ENCODE measurements around the gene C14orf93. TPM values are rescaled to one million over a fixed set of nuclear protein-coding genes. Genes with fewer than 3 reads are reported as not detected.
"Not testable (repeated sequence)": the region's sequence is repeated elsewhere in the genome, so short reads cannot be mapped to it uniquely, and the experiment has no call there.

The C14orf93 gene
- total and polyA plus RNA-seq, 2 experiments from 2014 or later, result 6.7 to 26.3 TPM

DNA sequence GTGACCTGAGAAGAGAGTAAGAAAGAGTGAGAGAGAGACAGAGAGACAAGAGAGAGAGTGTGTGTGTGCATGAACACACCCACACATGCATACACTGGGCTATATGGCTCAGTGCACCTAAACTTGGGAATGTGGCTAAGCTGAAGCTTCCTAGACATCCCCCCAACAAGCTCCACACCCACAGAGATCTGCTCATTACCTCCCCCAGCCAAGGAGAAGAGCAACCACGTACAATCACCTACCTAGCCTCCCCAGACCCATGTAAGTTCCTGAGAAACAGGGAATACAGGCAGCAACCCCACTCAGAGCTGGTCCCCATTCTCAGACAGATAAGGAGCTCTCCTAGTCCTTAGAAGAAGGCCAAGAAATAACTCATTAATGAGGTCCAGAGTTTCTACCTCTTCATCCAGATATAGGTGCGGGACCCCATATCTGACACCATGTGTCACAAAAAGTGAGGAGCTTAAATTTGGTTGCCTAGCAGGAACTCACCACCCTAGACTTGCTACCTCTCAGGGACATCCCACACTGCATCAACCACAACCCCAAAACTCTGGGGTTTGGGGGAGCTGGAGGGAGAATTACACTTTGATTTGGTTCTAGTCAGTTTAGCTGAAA is 37.5 kb downstream of the C14orf93 start:
- no peak for DNase-seq (ENCODE audit: low read depth in 1 of 2, low spot score in 1 of 2)
- peaks cover 15% of the 10 kb centered on the region for H3K36me3 ChIP-seq
- H3K27ac ChIP-seq, result no peak overlapping the region
- H3K9me3 ChIP-seq (ENCODE audit: low read depth), result no peaks in the 10 kb centered on the region
- TF ChIP-seq, protein P1, sequence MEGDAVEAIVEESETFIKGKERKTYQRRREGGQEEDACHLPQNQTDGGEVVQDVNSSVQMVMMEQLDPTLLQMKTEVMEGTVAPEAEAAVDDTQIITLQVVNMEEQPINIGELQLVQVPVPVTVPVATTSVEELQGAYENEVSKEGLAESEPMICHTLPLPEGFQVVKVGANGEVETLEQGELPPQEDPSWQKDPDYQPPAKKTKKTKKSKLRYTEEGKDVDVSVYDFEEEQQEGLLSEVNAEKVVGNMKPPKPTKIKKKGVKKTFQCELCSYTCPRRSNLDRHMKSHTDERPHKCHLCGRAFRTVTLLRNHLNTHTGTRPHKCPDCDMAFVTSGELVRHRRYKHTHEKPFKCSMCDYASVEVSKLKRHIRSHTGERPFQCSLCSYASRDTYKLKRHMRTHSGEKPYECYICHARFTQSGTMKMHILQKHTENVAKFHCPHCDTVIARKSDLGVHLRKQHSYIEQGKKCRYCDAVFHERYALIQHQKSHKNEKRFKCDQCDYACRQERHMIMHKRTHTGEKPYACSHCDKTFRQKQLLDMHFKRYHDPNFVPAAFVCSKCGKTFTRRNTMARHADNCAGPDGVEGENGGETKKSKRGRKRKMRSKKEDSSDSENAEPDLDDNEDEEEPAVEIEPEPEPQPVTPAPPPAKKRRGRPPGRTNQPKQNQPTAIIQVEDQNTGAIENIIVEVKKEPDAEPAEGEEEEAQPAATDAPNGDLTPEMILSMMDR (IDR thresholded peaks at IDR 0.05; ENCODE audit: low read depth, low read length), result no peak
- no peaks in the 10 kb centered on the region for H3K27me3 ChIP-seq
- H3K4me3 ChIP-seq, result no peak overlapping the region
- peaks cover 13% of the 10 kb centered on the region for H3K4me1 ChIP-seq (ENCODE audit: low read depth)

DNA sequence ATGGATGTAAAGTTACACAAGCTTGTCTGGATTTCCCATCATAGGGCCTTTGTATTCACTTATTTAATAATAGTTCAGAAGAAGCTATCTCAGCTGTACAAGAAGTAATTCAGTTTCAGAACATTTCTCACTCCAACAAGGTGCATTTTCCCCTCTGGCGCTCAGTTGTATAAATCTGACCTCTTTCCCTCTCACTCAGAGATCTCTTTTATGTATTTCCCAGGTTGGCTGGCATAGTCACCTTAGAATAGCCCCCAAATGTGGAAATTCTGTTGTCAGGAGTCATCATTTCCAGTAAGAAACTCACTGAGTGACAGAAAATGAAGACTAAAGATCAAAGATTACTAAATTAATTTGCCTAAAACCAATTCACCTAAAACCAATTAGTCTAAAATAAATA is 38.8 kb downstream of the C14orf93 start:
- no peak overlapping the region for H3K27ac ChIP-seq
- peaks cover 15% of the 10 kb centered on the region for H3K36me3 ChIP-seq
- peaks cover under 1% of the 10 kb centered on the region for H3K4me1 ChIP-seq (ENCODE audit: low read depth)
- H3K27me3 ChIP-seq, result no peaks in the 10 kb centered on the region
- no peak for DNase-seq (ENCODE audit: low read depth in 1 of 2, low spot score in 1 of 2)
- no peak overlapping the region for H3K4me3 ChIP-seq
- TF ChIP-seq, protein P1 (IDR thresholded peaks at IDR 0.05; ENCODE audit: low read depth, low read length), result no peak
- H3K9me3 ChIP-seq (ENCODE audit: low read depth), result no peaks in the 10 kb centered on the region

DNA sequence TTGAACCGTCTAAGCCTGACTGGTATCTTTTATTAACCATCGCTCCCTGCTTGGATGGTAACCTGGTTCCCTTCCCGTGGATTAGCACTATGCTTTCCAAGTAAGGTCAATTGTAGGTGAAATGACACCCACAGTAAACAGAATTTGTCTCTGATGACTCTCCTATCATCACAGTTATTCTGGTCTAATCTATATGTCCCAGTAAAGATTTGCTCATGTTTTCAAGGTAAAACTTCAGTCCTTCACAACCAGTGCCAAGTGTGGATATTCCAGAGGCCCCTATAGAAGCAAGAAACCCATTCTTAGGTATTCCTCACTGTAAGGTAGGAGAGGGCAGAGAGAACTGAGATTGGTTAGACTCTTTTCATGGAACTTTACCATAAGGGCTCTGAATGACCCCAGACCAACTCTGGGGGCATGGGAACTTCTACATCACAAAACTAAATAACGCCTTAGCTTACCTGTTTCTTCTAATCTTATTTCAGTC is 43.1 kb downstream of the C14orf93 start:
- no peaks in the 10 kb centered on the region for H3K4me1 ChIP-seq (ENCODE audit: low read depth)
- TF ChIP-seq, protein P1 (IDR thresholded peaks at IDR 0.05; ENCODE audit: low read depth, low read length), result no peak
- H3K27ac ChIP-seq, result no peak overlapping the region
- no peaks in the 10 kb centered on the region for H3K9me3 ChIP-seq (ENCODE audit: low read depth)
- no peaks in the 10 kb centered on the region for H3K27me3 ChIP-seq
- H3K4me3 ChIP-seq, result no peak overlapping the region
- no peak for DNase-seq (ENCODE audit: low read depth in 1 of 2, low spot score in 1 of 2)
- no peaks in the 10 kb centered on the region for H3K36me3 ChIP-seq

DNA sequence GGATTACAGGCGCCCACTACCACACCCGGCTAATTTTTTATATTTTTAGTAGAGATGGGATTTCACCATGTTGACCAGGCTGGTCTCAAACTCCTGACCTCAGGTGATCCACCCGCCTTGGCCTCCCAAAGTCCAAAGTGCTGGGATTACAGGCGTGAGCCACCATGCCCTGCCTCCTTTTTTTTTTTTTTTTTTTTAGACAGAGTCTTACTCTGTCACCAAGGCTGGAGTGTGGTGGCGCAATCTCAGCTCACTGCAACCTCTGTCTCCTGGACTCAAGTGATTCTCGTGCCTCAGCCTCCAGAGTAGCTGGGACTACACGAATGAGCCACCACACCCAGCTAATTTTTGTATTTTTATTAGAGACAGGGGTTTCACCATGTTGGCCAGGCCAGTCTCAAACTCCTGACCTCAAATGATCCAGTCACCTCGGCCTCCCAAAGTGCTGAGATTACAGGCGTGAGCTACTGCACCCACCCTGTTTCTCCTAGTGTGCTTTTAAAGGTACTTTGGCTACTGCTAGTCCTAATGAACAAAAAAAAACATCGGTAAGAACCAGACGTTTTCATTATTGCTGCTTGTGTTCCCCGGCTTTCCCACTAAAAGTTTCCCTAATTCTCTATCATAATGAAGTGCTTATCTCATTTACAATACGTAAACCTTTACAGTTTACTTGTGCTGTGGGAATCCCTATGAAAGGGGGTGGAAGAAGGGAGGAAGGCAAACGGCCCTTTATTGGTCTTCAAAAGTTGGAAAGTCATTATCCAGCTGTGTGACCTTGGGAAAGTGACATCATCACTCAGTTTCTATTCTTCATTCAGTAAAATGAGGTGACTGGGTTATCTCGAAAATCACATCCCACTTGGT is 43.8 kb downstream of the C14orf93 start:
- not testable (repeated sequence) for H3K4me1 ChIP-seq (ENCODE audit: low read depth); H3K27me3 ChIP-seq; H3K36me3 ChIP-seq; H3K9me3 ChIP-seq (ENCODE audit: low read depth); DNase-seq (ENCODE audit: low read depth in 1 of 2, low spot score in 1 of 2); H3K4me3 ChIP-seq; H3K27ac ChIP-seq

DNA sequence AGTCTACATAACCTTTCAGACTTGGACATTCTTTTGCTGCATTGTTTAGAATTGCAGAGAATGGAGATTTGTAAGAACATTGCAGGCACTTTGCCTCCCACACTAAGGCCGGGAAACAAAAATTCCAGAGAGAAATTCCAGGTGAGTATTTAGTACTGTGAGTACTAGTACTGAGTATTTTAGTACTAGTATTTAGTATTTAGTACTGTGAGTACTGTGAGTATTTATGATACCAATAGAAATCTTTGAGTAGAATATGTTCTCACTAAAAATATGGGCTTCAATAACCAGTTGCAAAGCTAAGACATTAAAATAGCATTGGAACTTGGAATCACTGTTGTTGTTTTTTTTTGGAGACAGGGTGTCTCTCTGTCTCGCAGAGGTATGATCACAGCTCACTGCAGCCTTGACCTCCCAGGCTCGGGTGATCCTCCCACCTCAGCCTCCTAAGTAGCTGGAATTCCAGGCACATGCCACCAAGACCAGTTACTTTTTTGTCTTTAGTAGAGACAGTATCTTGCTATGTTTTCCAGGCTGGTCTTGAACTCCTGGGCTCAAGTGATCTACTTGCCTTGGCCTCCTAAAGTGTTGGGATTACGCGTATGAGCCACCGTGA is 47.8 kb downstream of the C14orf93 start:
- Histone ChIP-seq H3K4me3 (no peak overlapping the region), H3K9me3 (ENCODE audit: low read depth) (no peaks in the 10 kb centered on the region), H3K27ac (no peak overlapping the region), H3K36me3 (no peaks in the 10 kb centered on the region), H3K4me1 (ENCODE audit: low read depth) (no peaks in the 10 kb centered on the region), H3K27me3 (no peaks in the 10 kb centered on the region)
- no peak for DNase-seq (ENCODE audit: low read depth in 1 of 2, low spot score in 1 of 2)
- TF ChIP-seq, protein P1 (IDR thresholded peaks at IDR 0.05; ENCODE audit: low read depth, low read length), result no peak
